NCI-H460 (cell line): ENCODE measurements around the gene MMGT1. TPM values are rescaled to one million over a fixed set of nuclear protein-coding genes. Genes with fewer than 3 reads are reported as not detected.

ENCODE experiments used
- DNase-seq: peaks from one replicate; pipeline ENCODE4 v3.0.0-alpha.2; 2016; ENCODE audit warnings: low read depth; ENCODE audit errors: extremely low read depth
- polyA plus RNA-seq: library from polyadenylated mRNA; depleted of rRNA; stranded (reverse); fragments of >200 nt; gene quantifications from 2 replicates; pipeline ENCODE4 v1.2.3, GENCODE V29; 2014; cell fraction: nucleus; rRNA removed
- total RNA-seq: library from RNA; depleted of rRNA; stranded (reverse); fragments of >200 nt; shearing (Covaris generic); gene quantifications from 2 replicates; pipeline ENCODE4 v1.2.3, GENCODE V29; 2014; rRNA removed

The MMGT1 gene
- total RNA-seq: 39.1 and 39.2 TPM in 2 replicates
- polyA plus RNA-seq: 17.3 and 19.8 TPM in 2 replicates

GRCh38 chrX:135973548-135974278 is at the start of gene MMGT1:
Gene MMGT1, minus strand, starts transcription at chrX:135973988. Its CDS starts 313 bp downstream, at chrX:135973675.
- peak; percentile 72 for DNase-seq

GRCh38 chrX:136021903-136022302 is 48.1 kb upstream of the MMGT1 start:
- no peak for DNase-seq

- DNase-seq: no peak
Observed at GRCh38 chrX:136021160-136021559, 47.4 kb upstream of the MMGT1 start.

- DNase-seq: no peak
Observed at GRCh38 chrX:136019226-136019625, 45.4 kb upstream of the MMGT1 start.

GRCh38 chrX:136016881-136017280 is 43.1 kb upstream of the MMGT1 start:
- no peak for DNase-seq

- no peak for DNase-seq
Observed at GRCh38 chrX:136015016-136015415, 41.2 kb upstream of the MMGT1 start.

GRCh38 chrX:135988245-135988644 is 14.5 kb upstream of the MMGT1 start:
- DNase-seq: no peak

- DNase-seq: no peak
Observed at GRCh38 chrX:135985973-135986310, 12.2 kb upstream of the MMGT1 start.

GRCh38 chrX:135985157-135985972 is 11.6 kb upstream of the MMGT1 start, which contains the start of gene SLC9A6:
Gene SLC9A6, plus strand, starts transcription at chrX:135985435. Its CDS starts 224 bp downstream, at chrX:135985659.
- peak; percentile 48 for DNase-seq

- no peak for DNase-seq
Observed at GRCh38 chrX:135984791-135985156, 11.0 kb upstream of the MMGT1 start.

GRCh38 chrX:135984256-135984655 is 10.5 kb upstream of the MMGT1 start:
- no peak for DNase-seq

GRCh38 chrX:135982860-135983259 is 9.1 kb upstream of the MMGT1 start:
- DNase-seq: no peak

- no peak for DNase-seq
Observed at GRCh38 chrX:135981668-135982067, 7.9 kb upstream of the MMGT1 start.

- DNase-seq: no peak
Observed at GRCh38 chrX:135981010-135981409, 7.2 kb upstream of the MMGT1 start.

GRCh38 chrX:135977611-135978010 is 3.8 kb upstream of the MMGT1 start:
- no peak for DNase-seq

GRCh38 chrX:135975421-135975820 is 1.6 kb upstream of the MMGT1 start:
- no peak for DNase-seq

- DNase-seq: peak; percentile 56
Observed at GRCh38 chrX:135974279-135974856, 580 bp upstream of the MMGT1 start.

- no peak for DNase-seq
Observed at GRCh38 chrX:135973025-135973547, 702 bp downstream of the MMGT1 start.

GRCh38 chrX:135951291-135951690 is 22.5 kb downstream of the MMGT1 start:
- DNase-seq: no peak

- DNase-seq: no peak
Observed at GRCh38 chrX:135944486-135944885, 29.3 kb downstream of the MMGT1 start.
